ENCODE results near the gene TMEM218. TPM values are rescaled to one million over a fixed set of nuclear protein-coding genes. Genes with fewer than 3 reads are reported as not detected.

TMEM218 gene
- total RNA-seq = 22.6 and 24.3 TPM in 2 replicates

GRCh38 chr11:125111343-125112207 is at the start of gene TMEM218:
Gene TMEM218 (minus strand): TSS chr11:125111626. CDS start chr11:125102241, 9,385 bp downstream.

DNA sequence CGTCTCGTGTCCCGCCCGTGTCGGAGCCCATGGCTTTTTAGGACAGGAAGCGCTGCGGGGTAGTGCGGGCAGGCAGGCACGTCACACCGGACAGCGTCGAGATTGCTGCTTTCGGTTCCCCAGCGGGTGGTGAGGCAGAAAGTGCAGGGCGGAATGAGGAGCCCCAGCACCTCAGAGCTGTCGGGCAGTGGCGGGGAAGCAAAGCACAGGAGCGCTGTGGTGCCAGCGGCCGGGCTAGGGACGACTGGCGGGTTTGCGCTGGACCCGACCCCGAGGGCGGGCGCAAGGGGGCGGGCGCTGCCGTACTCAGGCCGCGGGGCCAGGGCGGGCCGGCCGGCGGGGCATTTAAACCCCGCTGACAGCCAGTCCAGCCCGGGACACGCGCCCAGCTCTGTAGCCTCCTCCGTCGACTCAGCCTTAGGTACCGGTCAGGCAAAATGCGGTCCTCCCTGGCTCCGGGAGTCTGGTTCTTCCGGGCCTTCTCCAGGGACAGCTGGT is 48.4 kb downstream of the TMEM218 start, which contains the start of gene SLC37A2:
TSS of gene SLC37A2 (plus strand) at position 375 of the 498 bp plus-strand sequence. CDS start at position 438, 63 bp downstream.

Other genes with a start within 250 kb of the TMEM218 start
- gene ROBO3, start 246.2 kb downstream of the TMEM218 start, total RNA-seq = 6.0 and 6.1 TPM in 2 replicates
- 0.14 and 0.46 TPM in 2 replicates for gene ROBO4, start 213.8 kb downstream of the TMEM218 start, total RNA-seq
- not detected in 2 replicates for gene HEPN1, start 192.4 kb downstream of the TMEM218 start, total RNA-seq
- not detected in 2 replicates for gene HEPACAM, start 175.6 kb downstream of the TMEM218 start, total RNA-seq
- 0.65 and 0.71 TPM in 2 replicates for gene CCDC15, start 157.4 kb downstream of the TMEM218 start, total RNA-seq
- gene SLC37A2, start 48.3 kb downstream of the TMEM218 start, total RNA-seq = 0.18 and 0.43 TPM in 2 replicates
- 0.92 and 1.4 TPM in 2 replicates for gene PKNOX2, start 53.1 kb upstream of the TMEM218 start, total RNA-seq

All from smooth muscle cell of bladder (primary cell).